ENCODE data around the gene CANT1. TPM values are rescaled to one million over a fixed set of nuclear protein-coding genes. Genes with fewer than 3 reads are reported as not detected.
"Not testable (repeated sequence)": the region's sequence is repeated elsewhere in the genome, so short reads cannot be mapped to it uniquely, and the experiment has no call there.

Gene CANT1
- total RNA-seq, 1 donor from 2014 or later = 66.3 TPM

DNA sequence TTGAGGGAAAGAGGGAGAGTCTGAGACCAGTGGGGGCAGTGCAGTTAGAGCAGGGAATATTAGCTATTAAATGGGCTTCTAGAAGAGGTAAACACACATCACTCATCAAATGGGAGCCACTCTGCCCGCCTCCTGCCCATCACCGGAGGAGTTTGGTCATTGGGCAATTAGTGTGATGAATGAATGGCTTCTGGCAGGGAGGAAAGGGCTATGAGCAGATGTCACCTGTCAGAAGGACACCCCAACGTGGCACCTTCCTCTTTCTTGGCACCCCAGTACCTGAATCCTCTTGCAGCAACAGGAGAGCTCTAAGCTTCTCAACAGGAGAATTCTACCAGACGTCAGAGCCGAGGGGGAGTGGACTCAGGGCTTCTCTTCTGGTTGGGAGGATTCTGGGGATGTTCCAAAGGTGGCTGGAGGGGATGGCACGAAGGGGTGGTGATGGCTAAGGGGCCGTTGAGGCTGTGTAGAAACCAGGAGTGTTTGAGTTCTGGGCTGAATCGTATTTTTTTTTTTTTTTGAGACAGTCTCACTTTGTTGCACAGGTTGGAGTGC is 25.4 kb upstream of the CANT1 start:
- H3K4me3 Mint-ChIP-seq (ENCODE audit: low read depth) = no peak overlapping the region
- H3K27me3 Mint-ChIP-seq = peaks cover 13% of the 10 kb centered on the region

GRCh38 chr17:79033741-79034501 is 24.4 kb upstream of the CANT1 start:
- no peak overlapping the region for H3K4me3 Mint-ChIP-seq (ENCODE audit: low read depth)
- no peaks in the 10 kb centered on the region for H3K4me1 Mint-ChIP-seq (ENCODE audit: low read depth)
- peaks cover 21% of the 10 kb centered on the region for H3K27me3 Mint-ChIP-seq
- no peaks in the 10 kb centered on the region for H3K9me3 Mint-ChIP-seq (ENCODE audit: low read depth)
- TF ChIP-seq, protein P1, sequence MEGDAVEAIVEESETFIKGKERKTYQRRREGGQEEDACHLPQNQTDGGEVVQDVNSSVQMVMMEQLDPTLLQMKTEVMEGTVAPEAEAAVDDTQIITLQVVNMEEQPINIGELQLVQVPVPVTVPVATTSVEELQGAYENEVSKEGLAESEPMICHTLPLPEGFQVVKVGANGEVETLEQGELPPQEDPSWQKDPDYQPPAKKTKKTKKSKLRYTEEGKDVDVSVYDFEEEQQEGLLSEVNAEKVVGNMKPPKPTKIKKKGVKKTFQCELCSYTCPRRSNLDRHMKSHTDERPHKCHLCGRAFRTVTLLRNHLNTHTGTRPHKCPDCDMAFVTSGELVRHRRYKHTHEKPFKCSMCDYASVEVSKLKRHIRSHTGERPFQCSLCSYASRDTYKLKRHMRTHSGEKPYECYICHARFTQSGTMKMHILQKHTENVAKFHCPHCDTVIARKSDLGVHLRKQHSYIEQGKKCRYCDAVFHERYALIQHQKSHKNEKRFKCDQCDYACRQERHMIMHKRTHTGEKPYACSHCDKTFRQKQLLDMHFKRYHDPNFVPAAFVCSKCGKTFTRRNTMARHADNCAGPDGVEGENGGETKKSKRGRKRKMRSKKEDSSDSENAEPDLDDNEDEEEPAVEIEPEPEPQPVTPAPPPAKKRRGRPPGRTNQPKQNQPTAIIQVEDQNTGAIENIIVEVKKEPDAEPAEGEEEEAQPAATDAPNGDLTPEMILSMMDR (IDR thresholded peaks at IDR 0.05; ENCODE audit: unreplicated experiment) = no peak
- H3K36me3 Mint-ChIP-seq (ENCODE audit: insufficient read depth) = no peaks in the 10 kb centered on the region
- no peak for DNase-seq (ENCODE audit: low spot score, unreplicated experiment)
- no peak overlapping the region for H3K27ac Mint-ChIP-seq

More for the DNA sequence above, 25.4 kb upstream of the CANT1 start:
- DNase-seq (ENCODE audit: low spot score, unreplicated experiment) = no peak
- no peaks in the 10 kb centered on the region for H3K36me3 Mint-ChIP-seq (ENCODE audit: insufficient read depth)
- TF ChIP-seq, protein P1 (IDR thresholded peaks at IDR 0.05; ENCODE audit: unreplicated experiment) = no peak
- no peaks in the 10 kb centered on the region for H3K4me1 Mint-ChIP-seq (ENCODE audit: low read depth)
- no peak overlapping the region for H3K27ac Mint-ChIP-seq
- no peaks in the 10 kb centered on the region for H3K9me3 Mint-ChIP-seq (ENCODE audit: low read depth)

GRCh38 chr17:79033046-79033616 is 23.6 kb upstream of the CANT1 start:
- H3K36me3 Mint-ChIP-seq (ENCODE audit: insufficient read depth) = no peaks in the 10 kb centered on the region
- H3K9me3 Mint-ChIP-seq (ENCODE audit: low read depth) = no peaks in the 10 kb centered on the region
- no peak overlapping the region for H3K27ac Mint-ChIP-seq
- peaks cover 29% of the 10 kb centered on the region for H3K27me3 Mint-ChIP-seq
- no peak for DNase-seq (ENCODE audit: low spot score, unreplicated experiment)
- H3K4me1 Mint-ChIP-seq (ENCODE audit: low read depth) = no peaks in the 10 kb centered on the region
- no peak overlapping the region for H3K4me3 Mint-ChIP-seq (ENCODE audit: low read depth)
- TF ChIP-seq, protein P1 (IDR thresholded peaks at IDR 0.05; ENCODE audit: unreplicated experiment) = no peak

DNA sequence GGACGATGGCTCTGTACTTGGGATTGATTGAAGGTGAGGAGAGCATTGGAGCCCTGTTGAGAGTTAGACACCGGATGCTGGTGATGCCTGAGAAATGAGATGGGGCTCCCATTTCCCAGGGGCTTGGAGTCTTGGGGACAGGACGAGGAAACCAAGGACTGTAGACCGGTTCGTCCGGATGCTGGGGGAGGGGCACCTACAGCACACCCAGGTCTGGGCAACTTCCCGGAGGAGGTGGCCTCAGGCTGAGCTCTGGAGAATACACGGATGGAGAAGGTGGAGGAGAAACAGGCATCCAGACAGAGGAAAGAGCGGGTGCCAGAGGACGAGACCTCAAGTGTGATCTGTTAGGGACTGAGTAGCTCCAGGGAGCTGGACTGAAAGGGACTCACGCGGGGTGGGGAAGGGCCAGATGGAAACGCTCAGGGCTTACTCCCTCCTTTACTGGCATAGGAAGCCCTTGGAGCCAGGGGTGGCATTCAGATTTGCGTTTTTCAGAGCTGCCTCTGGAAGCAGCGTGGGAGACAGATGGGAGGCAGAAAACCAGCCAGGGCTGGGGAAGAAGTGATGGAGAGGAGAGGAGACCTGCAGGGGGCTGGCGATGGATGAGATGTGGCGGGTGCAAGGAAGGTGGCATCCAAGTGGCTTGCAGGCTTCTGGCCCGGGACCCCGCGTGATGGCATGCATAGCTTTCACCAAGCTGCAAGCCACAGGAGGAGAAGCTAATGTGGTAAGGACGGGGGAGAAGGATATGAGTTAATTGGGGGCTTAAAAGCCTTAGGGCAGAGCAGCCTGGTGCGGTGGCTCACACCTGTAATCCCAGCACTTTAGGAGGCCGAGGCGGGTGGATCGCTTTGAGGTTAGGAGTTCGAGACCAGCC is 22.7 kb upstream of the CANT1 start:
- TF ChIP-seq, protein P1 (IDR thresholded peaks at IDR 0.05; ENCODE audit: unreplicated experiment) = no peak
- Mint-ChIP-seq H3K4me1 (ENCODE audit: low read depth) (peaks cover 2% of the 10 kb centered on the region), H3K27me3 (peaks cover 36% of the 10 kb centered on the region), H3K36me3 (ENCODE audit: insufficient read depth) (no peaks in the 10 kb centered on the region), H3K27ac (no peak overlapping the region), H3K9me3 (ENCODE audit: low read depth) (no peaks in the 10 kb centered on the region), H3K4me3 (ENCODE audit: low read depth) (no peak overlapping the region)
- DNase-seq (ENCODE audit: low spot score, unreplicated experiment) = no peak

DNA sequence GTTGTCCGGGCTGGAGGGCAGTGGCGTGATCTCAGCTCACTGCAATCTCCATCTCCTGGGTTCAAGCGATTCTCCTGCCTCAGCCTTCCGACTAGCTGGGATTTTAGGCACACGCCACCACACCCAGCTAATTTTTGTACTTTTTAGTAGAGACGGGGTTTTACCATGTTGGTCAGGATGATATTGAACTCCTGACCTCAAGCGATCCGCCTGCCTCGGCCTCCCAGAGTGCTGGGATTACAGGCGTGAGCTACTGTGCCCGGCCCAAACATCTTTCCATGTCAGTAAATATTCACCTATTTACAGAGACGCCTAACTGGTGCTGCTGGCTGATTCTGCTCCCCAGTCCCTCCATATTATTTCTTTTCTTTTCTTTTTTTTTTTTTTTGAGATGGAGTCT is 21.1 kb upstream of the CANT1 start:
- not testable (repeated sequence) for H3K4me1 Mint-ChIP-seq (ENCODE audit: low read depth); H3K4me3 Mint-ChIP-seq (ENCODE audit: low read depth); H3K27ac Mint-ChIP-seq; H3K36me3 Mint-ChIP-seq (ENCODE audit: insufficient read depth); DNase-seq (ENCODE audit: low spot score, unreplicated experiment); H3K9me3 Mint-ChIP-seq (ENCODE audit: low read depth)
- H3K27me3 Mint-ChIP-seq = peaks cover 46% of the 10 kb centered on the region

Data from progenitor cell of endocrine pancreas (in vitro differentiated cells).